Activated CD4-positive, alpha-beta T cell treated with anti-CD3 and anti-CD28 coated beads, Interleukin-2, amount 50 U/mL, for 4 hours (primary cell): ENCODE data around the gene ZCCHC9.
"Not testable (repeated sequence)": the region's sequence is repeated elsewhere in the genome, so short reads cannot be mapped to it uniquely, and the experiment has no call there.

Experiments
- DNase-seq, 2 experiments: peaks; one replicate each; pipeline ENCODE4 v3.0.0-alpha.2; 2020

ZCCHC9 gene

GRCh38 chr5:81308836-81309235 is 7.4 kb downstream of the ZCCHC9 start:
- no peak for DNase-seq

- DNase-seq: no peak
Measured at GRCh38 chr5:81310402-81311063, 9.1 kb downstream of the ZCCHC9 start.

GRCh38 chr5:81313278-81313677 is 11.9 kb downstream of the ZCCHC9 start:
- DNase-seq: no peak

- DNase-seq: no peak
Measured at GRCh38 chr5:81313686-81314085, 12.3 kb downstream of the ZCCHC9 start.

GRCh38 chr5:81314581-81314980 is 13.2 kb downstream of the ZCCHC9 start:
- DNase-seq: no peak

GRCh38 chr5:81315336-81315735 is 13.9 kb downstream of the ZCCHC9 start:
- no peak for DNase-seq

GRCh38 chr5:81315830-81316229 is 14.4 kb downstream of the ZCCHC9 start:
- no peak for DNase-seq

GRCh38 chr5:81316571-81316970 is 15.2 kb downstream of the ZCCHC9 start:
- no peak for DNase-seq

GRCh38 chr5:81317536-81317935 is 16.1 kb downstream of the ZCCHC9 start:
- no peak for DNase-seq

- DNase-seq: no peak
Measured at GRCh38 chr5:81326554-81326953, 25.2 kb downstream of the ZCCHC9 start.

GRCh38 chr5:81334304-81335061 is 33.1 kb downstream of the ZCCHC9 start:
- no peak for DNase-seq

- DNase-seq: no peak
Measured at GRCh38 chr5:81335946-81336345, 34.6 kb downstream of the ZCCHC9 start.

- no peak for DNase-seq
Measured at GRCh38 chr5:81336556-81336955, 35.2 kb downstream of the ZCCHC9 start.

- DNase-seq: no peak
Measured at GRCh38 chr5:81337803-81338202, 36.4 kb downstream of the ZCCHC9 start.

- not testable (repeated sequence) for DNase-seq
Measured at GRCh38 chr5:81338213-81338612, 36.8 kb downstream of the ZCCHC9 start.

- no peak for DNase-seq
Measured at GRCh38 chr5:81344736-81345135, 43.3 kb downstream of the ZCCHC9 start.

GRCh38 chr5:81345411-81346003 is 44.1 kb downstream of the ZCCHC9 start:
- DNase-seq: no peak

- DNase-seq: no peak
Measured at GRCh38 chr5:81349161-81349560, 47.8 kb downstream of the ZCCHC9 start.

- DNase-seq: no peak
Measured at GRCh38 chr5:81350507-81350906, 49.1 kb downstream of the ZCCHC9 start.

- DNase-seq: no peak
Measured at GRCh38 chr5:81353189-81353588, 51.8 kb downstream of the ZCCHC9 start.

GRCh38 chr5:81354093-81354492 is 52.7 kb downstream of the ZCCHC9 start:
- no peak for DNase-seq

GRCh38 chr5:81355291-81356251 is 54.2 kb downstream of the ZCCHC9 start:
- no peak for DNase-seq

GRCh38 chr5:81359108-81359507 is 57.7 kb downstream of the ZCCHC9 start:
- no peak for DNase-seq
